ENCODE results near the gene PARD3.

PARD3 gene

GRCh38 chr10:34655286-34656170, 159.6 kb downstream of the PARD3 start:
- in situ Hi-C loops (cut with MboI; ENCODE audit: low sequenced_read_pairs), result loop anchor here (25.0 kb wide), 1 partner anchor 557 kb away; no protein-coding TSS in a partner anchor

DNA sequence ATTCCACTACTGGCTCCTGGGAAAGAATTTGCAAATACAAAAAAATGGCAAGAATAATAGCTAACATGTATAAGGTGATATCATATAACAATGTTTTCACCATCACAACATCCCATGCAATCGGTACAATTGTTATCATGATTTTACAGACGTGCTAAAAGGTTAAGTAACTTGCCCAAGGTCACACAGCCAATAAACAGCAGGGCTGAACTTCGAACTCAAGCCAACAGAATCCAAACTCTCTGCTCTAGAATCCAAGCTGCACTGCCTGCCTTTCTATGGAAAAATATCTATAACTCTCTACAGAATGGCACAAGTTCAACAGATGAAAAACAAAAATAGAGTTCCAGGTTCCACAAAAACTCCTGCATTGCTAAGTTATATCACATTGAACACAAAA, 160.9 kb downstream of the PARD3 start:
- in situ Hi-C loops (cut with MboI; ENCODE audit: low sequenced_read_pairs), result loop anchor here (25.0 kb wide), 1 partner anchor 558 kb away; no protein-coding TSS in a partner anchor

GRCh38 chr10:34653530-34653929, 161.6 kb downstream of the PARD3 start:
- in situ Hi-C loops (cut with MboI; ENCODE audit: low sequenced_read_pairs), result loop anchor here (25.0 kb wide), 1 partner anchor 559 kb away; no protein-coding TSS in a partner anchor

DNA sequence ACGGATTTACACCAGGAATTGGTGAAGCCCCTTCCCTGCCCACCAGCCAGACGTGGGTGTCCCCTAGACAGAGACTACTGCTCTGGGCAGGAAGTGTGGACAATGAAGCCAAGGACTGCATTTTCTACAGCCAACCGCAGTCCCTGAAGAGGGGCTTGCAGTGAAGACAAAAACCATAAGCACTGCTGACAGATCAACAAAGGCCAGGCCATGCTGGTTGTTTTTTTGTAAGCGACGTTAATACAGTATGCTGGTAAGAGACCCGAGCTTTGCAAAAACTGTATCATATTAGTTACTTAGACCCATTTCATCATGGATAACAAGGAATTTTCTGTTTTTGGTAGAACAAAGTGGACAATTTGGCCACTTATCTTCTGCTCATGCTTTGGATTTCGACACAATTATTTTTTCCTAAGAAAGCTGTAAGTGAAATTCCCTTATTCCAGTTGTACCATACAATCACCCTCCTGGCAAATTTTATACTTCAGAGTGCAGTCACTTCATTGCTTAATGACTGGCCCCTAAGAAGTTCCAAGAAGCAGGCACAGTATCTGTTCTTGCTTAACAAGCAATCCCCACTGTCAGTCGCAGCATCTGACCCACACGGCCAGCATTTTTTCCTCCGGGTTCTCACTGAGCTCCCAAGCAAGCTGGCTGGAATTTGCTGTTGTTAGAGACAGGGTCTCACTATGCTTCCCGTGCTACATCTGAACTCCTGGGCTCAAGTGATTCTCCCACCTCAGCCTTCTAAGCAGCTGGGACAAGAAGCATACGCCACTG, 163.5 kb downstream of the PARD3 start:
- in situ Hi-C loops (cut with MboI; ENCODE audit: low sequenced_read_pairs), result loop anchor here (25.0 kb wide), 1 partner anchor 561 kb away; no protein-coding TSS in a partner anchor

- in situ Hi-C loops (cut with MboI; ENCODE audit: low sequenced_read_pairs), result loop anchor here (25.0 kb wide), 1 partner anchor 562 kb away; no protein-coding TSS in a partner anchor
Observed at GRCh38 chr10:34650156-34650555, 164.9 kb downstream of the PARD3 start.

GRCh38 chr10:34649385-34649784, 165.7 kb downstream of the PARD3 start:
- in situ Hi-C loops (cut with MboI; ENCODE audit: low sequenced_read_pairs), result loop anchor here (25.0 kb wide), 1 partner anchor 1462 kb away; no protein-coding TSS in a partner anchor

- in situ Hi-C loops (cut with MboI; ENCODE audit: low sequenced_read_pairs), result loop anchor here (25.0 kb wide), 1 partner anchor 1462 kb away; no protein-coding TSS in a partner anchor
Observed at GRCh38 chr10:34648919-34649318, 166.2 kb downstream of the PARD3 start.

GRCh38 chr10:34647875-34648865, 166.9 kb downstream of the PARD3 start:
- in situ Hi-C loops (cut with MboI; ENCODE audit: low sequenced_read_pairs), result loop anchor here (25.0 kb wide), 1 partner anchor 1461 kb away; no protein-coding TSS in a partner anchor

- in situ Hi-C loops (cut with MboI; ENCODE audit: low sequenced_read_pairs), result loop anchor here (25.0 kb wide), 1 partner anchor 1460 kb away; no protein-coding TSS in a partner anchor
Observed at GRCh38 chr10:34647160-34647559, 167.9 kb downstream of the PARD3 start.

GRCh38 chr10:34646331-34646730, 168.8 kb downstream of the PARD3 start:
- in situ Hi-C loops (cut with MboI; ENCODE audit: low sequenced_read_pairs), result loop anchor here (25.0 kb wide), 1 partner anchor 1459 kb away; no protein-coding TSS in a partner anchor

DNA sequence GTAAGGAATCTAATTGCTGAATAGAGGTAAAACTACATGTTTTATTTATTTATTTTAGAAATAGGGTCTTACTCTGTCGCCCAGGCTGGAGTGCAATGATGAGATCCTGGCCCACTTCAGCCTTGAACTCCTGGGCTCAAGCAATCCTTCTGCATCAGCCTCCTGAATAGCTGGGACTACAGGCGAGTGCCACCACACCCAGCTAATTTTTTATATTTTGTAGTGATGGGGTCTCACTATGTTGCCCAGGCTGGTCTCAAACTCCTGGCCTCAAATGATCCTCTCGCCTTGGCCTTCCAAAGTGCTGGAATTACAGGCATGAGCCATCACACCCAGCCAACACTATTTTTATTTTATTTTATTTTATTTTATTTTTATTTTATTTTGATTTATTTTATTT, 170.3 kb downstream of the PARD3 start:
- in situ Hi-C loops (cut with MboI; ENCODE audit: low sequenced_read_pairs), result loop anchor here (25.0 kb wide), 1 partner anchor 1458 kb away; no protein-coding TSS in a partner anchor

GRCh38 chr10:34644224-34644623, 170.9 kb downstream of the PARD3 start:
- in situ Hi-C loops (cut with MboI; ENCODE audit: low sequenced_read_pairs), result loop anchor here (25.0 kb wide), 1 partner anchor 1457 kb away; no protein-coding TSS in a partner anchor

GRCh38 chr10:34643620-34644019, 171.5 kb downstream of the PARD3 start:
- in situ Hi-C loops (cut with MboI; ENCODE audit: low sequenced_read_pairs), result loop anchor here (25.0 kb wide), 1 partner anchor 1456 kb away; no protein-coding TSS in a partner anchor

DNA sequence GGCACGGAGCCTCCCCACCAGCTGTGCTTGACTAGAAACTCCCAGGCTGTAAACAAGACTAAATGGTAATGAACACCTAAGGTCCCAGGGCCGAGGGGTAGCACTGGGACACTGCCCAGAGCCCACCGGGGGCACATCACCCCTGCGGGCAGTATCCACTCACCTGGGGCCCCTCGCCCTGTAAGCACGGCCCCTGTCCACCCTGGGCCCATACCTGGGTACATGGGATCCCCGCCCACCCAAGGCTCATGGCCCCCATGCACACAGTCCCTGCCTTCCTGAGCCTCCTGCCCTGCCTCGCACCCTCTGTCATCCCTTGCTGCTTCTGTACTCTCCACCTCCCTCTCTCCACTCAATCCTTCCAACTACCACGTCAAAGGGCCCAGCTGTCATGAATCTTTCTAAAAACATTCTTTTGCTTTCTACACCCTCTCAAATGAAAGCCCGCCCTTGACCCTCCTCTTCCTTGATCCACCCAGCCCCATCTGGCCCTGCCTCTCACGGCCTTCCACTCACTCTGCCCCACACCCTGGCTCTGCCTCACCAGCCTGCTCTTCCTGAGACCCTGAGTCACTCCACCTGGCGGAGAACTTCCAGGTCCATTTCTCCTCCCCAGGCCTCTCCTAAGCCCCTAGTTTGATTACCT, 173.1 kb downstream of the PARD3 start:
- in situ Hi-C loops (cut with MboI; ENCODE audit: low sequenced_read_pairs), result loop anchor here (25.0 kb wide), 1 partner anchor 1455 kb away; no protein-coding TSS in a partner anchor

DNA sequence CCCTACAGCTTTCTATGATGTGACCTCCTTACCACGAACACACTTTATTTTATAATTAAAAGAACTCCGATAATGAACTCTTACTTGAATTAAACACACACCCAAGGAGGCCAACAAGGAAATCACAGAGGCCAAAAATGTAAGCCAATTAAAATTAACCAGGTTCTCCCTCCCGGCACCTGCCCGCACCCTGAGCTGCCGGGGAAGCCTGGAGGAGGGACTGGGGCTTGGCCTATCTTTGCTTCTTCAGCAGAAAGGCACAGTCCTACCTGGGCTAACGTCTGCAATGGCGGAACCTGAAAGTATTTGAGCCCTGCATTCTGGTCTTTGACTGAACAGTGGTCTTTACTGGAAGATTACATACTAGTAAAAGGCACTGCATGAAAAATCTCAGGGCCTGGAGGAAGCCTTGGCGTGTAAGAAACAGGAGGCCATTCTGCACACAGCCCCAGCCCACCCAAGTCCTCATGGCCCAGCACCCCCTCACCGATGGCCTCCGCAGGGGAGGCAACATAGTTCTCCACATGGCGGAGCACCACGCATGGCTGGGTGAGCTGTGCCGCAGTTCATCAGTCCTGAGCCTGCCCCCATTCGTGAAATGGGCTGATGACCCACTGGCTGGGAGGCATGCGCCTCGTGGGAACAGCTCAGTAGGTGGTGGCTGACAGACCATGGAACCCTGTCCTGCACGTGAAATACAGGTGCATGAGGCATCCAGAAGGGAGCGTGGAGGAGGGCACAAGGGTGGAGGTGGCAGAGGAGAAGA, 173.8 kb downstream of the PARD3 start:
- in situ Hi-C loops (cut with MboI; ENCODE audit: low sequenced_read_pairs), result loop anchor here (25.0 kb wide), 1 partner anchor 1454 kb away; no protein-coding TSS in a partner anchor

DNA sequence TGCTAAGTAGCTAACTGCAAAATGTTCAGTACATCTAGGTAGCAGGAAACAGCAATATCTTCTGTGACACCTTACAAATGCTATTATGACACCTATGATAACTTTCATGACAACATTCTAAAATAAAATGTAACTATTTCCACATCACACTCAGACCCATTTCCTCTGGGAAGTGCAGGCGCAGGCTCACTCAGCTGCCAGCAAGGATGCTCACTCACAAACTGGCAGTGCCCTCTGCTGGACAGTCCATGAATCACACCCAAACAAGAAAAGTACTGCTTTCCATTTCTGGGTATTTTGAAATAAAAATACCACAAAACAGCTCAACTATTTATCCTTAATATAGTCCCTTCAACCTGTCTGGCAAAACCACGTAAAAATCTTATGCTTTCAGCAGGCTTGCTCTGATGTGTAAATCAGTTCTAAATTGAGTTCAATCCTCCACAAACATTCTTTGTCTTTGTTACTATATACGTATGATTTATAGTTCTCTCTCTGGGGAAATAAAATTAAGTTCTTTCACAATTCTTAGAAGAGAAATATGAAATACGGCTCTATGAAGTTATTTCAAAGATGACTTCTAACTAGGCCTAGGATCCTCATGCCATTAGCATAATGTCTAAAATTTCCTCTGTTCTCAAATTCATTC, 176.6 kb downstream of the PARD3 start:
- in situ Hi-C loops (cut with MboI; ENCODE audit: low sequenced_read_pairs), result loop anchor here (25.0 kb wide), 1 partner anchor 1451 kb away; no protein-coding TSS in a partner anchor

- in situ Hi-C loops (cut with MboI; ENCODE audit: low sequenced_read_pairs), result loop anchor here (25.0 kb wide), 1 partner anchor 1450 kb away; no protein-coding TSS in a partner anchor
Observed at GRCh38 chr10:34637418-34637911, 177.6 kb downstream of the PARD3 start.
